ENCODE data around the gene DGUOK.

Gene DGUOK

GRCh38 chr2:73956218-73956865, 29.7 kb downstream of the DGUOK start:
- DNase-seq: no peak

GRCh38 chr2:73961274-73961673, 34.6 kb downstream of the DGUOK start:
- DNase-seq: no peak

GRCh38 chr2:73961823-73962615, 35.3 kb downstream of the DGUOK start:
- DNase-seq: no peak

GRCh38 chr2:73962798-73963197, 36.1 kb downstream of the DGUOK start:
- DNase-seq: no peak

GRCh38 chr2:73963385-73964120, 36.9 kb downstream of the DGUOK start:
- peak; percentile 67 for DNase-seq

GRCh38 chr2:73964223-73964622, 37.5 kb downstream of the DGUOK start:
- no peak for DNase-seq

GRCh38 chr2:73965053-73965452, 38.4 kb downstream of the DGUOK start:
- DNase-seq: no peak

GRCh38 chr2:73968357-73968937, 41.8 kb downstream of the DGUOK start:
- no peak for DNase-seq

- DNase-seq: no peak
Observed at GRCh38 chr2:73969356-73969755, 42.7 kb downstream of the DGUOK start.

- DNase-seq: no peak
Observed at GRCh38 chr2:73970141-73970803, 43.6 kb downstream of the DGUOK start.

GRCh38 chr2:73970850-73971471, 44.3 kb downstream of the DGUOK start:
- peak; percentile 83 for DNase-seq

- DNase-seq: no peak
Observed at GRCh38 chr2:73971722-73972121, 45.0 kb downstream of the DGUOK start.

GRCh38 chr2:73972846-73973245, 46.2 kb downstream of the DGUOK start:
- DNase-seq: no peak

GRCh38 chr2:73975731-73976130, 49.1 kb downstream of the DGUOK start:
- DNase-seq: no peak

- no peak for DNase-seq
Observed at GRCh38 chr2:73976803-73977202, 50.1 kb downstream of the DGUOK start.

- DNase-seq: no peak
Observed at GRCh38 chr2:73977466-73977865, 50.8 kb downstream of the DGUOK start.

GRCh38 chr2:73979021-73979420, 52.3 kb downstream of the DGUOK start:
- peak; percentile 87 for DNase-seq

- no peak for DNase-seq
Observed at GRCh38 chr2:73979686-73980085, 53.0 kb downstream of the DGUOK start.

GRCh38 chr2:73980566-73980965, 53.9 kb downstream of the DGUOK start:
- no peak for DNase-seq

- peak; percentile 77 for DNase-seq
Observed at GRCh38 chr2:73981081-73982001, 54.7 kb downstream of the DGUOK start.

GRCh38 chr2:73982140-73982617, 55.5 kb downstream of the DGUOK start:
- DNase-seq: no peak

Measured in activated effector memory CD4-positive, alpha-beta T cell treated with anti-CD3 and anti-CD28 coated beads, Interleukin-2, amount 50 U/mL, for 16 hours (primary cell).